Measurements from ENCODE around the gene FANCC.

Gene FANCC

DNA sequence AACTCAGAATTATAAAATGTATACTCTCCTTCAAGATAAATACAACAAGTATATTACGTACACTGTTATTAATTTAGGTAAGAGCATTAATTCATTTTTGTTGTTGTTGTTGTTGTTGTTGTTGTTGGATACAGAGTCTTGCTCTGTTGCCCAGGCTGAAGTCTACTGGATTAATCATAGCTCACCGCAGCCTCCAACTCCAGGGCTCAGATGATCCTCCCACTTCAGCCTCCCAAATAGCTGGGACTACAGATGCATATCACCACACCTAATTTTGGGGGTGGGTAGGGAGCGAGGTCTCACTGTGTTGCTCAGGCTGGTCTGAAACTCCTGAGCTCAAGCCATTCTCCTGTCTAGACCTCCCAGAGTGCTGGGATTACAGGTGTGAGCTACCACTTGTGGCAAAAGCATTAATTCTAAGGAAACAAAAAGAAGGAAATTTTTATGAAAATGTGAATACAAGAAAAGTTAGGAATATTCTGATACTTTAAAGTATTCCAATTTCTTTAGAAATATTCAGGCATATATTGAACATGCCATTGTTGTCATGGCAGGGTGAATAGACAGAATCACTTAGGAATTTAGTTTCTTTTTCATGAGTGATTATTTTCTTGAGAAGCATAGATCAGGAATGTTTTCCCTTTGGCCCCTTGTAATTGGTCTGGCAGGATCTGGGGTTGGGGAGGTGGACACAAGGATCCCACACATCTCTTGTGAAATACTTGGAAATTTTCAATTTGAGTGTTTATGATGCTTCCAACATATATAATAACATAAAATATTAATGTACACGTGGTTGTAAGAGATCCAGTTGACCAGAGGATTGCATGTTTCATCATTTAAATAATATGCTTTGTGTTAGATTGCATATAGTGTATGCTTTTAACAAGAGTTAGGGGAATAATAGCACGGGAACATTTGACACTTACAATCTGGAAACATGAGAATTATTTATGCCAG lies 263.6 kb downstream of the FANCC start:
- TF ChIP-seq YY1 (IDR thresholded peaks at IDR 0.05; ENCODE audit: insufficient read depth, insufficient read length) (no peak), ZNF274 (IDR thresholded peaks at IDR 0.05; ENCODE audit: low read depth, low read length) (no peak), SUZ12 (IDR thresholded peaks at IDR 0.05; ENCODE audit: extremely low read depth, insufficient read depth, insufficient read length) (no peak)
- H3K36me3 ChIP-seq (ENCODE audit: insufficient read depth, insufficient read length, low read length), result peaks cover 2% of the 10 kb centered on the region
- no peaks in the 10 kb centered on the region for H3K9me3 ChIP-seq (ENCODE audit: insufficient read depth, low read length)
- H3K4me3 ChIP-seq (ENCODE audit: insufficient read length, low read depth), result no peak overlapping the region
- no peaks in the 10 kb centered on the region for H3K27me3 ChIP-seq (ENCODE audit: insufficient read depth, insufficient read length)
- H3K9ac ChIP-seq (ENCODE audit: insufficient read length, low read depth), result no peak overlapping the region
- DNase-seq (ENCODE audit: low read depth, low spot score), result no peak
- peaks cover 3% of the 10 kb centered on the region for H3K4me1 ChIP-seq (ENCODE audit: insufficient read depth, insufficient read length)

DNA sequence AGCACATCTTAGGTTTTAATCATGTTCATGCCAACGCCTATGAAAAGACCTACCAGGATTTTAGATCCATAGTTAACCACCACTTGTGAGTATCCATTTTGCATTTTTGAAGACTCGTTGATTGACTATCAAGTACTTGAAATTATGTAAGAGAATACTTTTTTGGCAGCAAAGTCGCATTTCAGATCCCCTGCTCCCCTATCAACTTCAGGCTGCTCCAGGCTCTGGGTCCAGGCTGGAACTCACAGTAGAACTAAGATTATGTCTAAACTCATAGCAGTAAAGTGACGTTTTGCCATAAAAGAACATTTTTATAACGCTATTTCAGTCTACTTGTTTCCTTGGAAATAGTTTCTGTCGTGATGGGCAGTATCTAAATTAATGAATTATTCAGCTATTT lies 267.7 kb downstream of the FANCC start:
- peaks cover 1% of the 10 kb centered on the region for H3K4me1 ChIP-seq (ENCODE audit: insufficient read depth, insufficient read length)
- no peaks in the 10 kb centered on the region for H3K27me3 ChIP-seq (ENCODE audit: insufficient read depth, insufficient read length)
- no peaks in the 10 kb centered on the region for H3K9me3 ChIP-seq (ENCODE audit: insufficient read depth, low read length)
- TF ChIP-seq SUZ12 (IDR thresholded peaks at IDR 0.05; ENCODE audit: extremely low read depth, insufficient read depth, insufficient read length) (no peak), YY1 (IDR thresholded peaks at IDR 0.05; ENCODE audit: insufficient read depth, insufficient read length) (no peak), ZNF274 (IDR thresholded peaks at IDR 0.05; ENCODE audit: low read depth, low read length) (no peak)
- peaks cover 2% of the 10 kb centered on the region for H3K36me3 ChIP-seq (ENCODE audit: insufficient read depth, insufficient read length, low read length)
- no peak for DNase-seq (ENCODE audit: low read depth, low spot score)
- no peak overlapping the region for H3K4me3 ChIP-seq (ENCODE audit: insufficient read length, low read depth)
- no peak overlapping the region for H3K9ac ChIP-seq (ENCODE audit: insufficient read length, low read depth)
